H1 (cell line): ENCODE data around the gene LIF.

Experiments used
- ATF2 ChIP-seq: IDR thresholded peaks from 2 replicates; pipeline ENCODE4 v1.6.1; 2012; ENCODE audit warnings: low read length, inconsistent platforms
- CEBPB ChIP-seq: IDR thresholded peaks from 2 replicates; pipeline ENCODE4 v1.6.1; 2012; ENCODE audit warnings: low read depth, low read length
- CTCF ChIP-seq, 3 experiments: IDR thresholded peaks; 1 replicate in 2 of 3; 2 replicates in 1 of 3; pipeline versions ENCODE4 v1.5.1 to v1.6.1; 2011; ENCODE audit warnings: low read length in 3 of 3, mild to moderate bottlenecking in 3 of 3, inconsistent platforms in 2 of 3, low read depth in 1 of 3, moderate library complexity in 1 of 3; ENCODE audit not compliant: insufficient read depth in 1 of 3; ENCODE audit errors: control extremely low read depth in 1 of 3
- EGR1 ChIP-seq: IDR thresholded peaks from 2 replicates; pipeline ENCODE4 v1.6.1; 2011; ENCODE audit warnings: low read depth, low read length, borderline replicate concordance
- EZH2 ChIP-seq: fragments of 200-600 bp; sonication (generic); IDR thresholded peaks from 2 replicates; pipeline ENCODE4 v1.7.1; 2012; ENCODE audit warnings: low read depth, mild to moderate bottlenecking, moderate library complexity, low read length, inconsistent platforms; ENCODE audit not compliant: severe bottlenecking
- HDAC2 ChIP-seq, 2 experiments: fragments of 300-600 bp in 1 of 2; sonication (generic) in 1 of 2; IDR thresholded peaks; 2 replicates each; pipeline ENCODE4 v1.6.1; 2011 to 2012; ENCODE audit warnings: low read depth in 2 of 2, low read length in 2 of 2, mild to moderate bottlenecking in 2 of 2, moderate library complexity in 2 of 2, borderline replicate concordance in 1 of 2, inconsistent platforms in 1 of 2
- JUND ChIP-seq: IDR thresholded peaks from 2 replicates; pipeline ENCODE4 v1.6.1; 2011; ENCODE audit warnings: mild to moderate bottlenecking, improper control_type of control experiment, low read length
- KDM5A ChIP-seq: fragments of 200-600 bp; IDR thresholded peaks from 2 replicates; pipeline ENCODE4 v1.7.1; 2012; ENCODE audit warnings: mild to moderate bottlenecking, low read length, inconsistent platforms, mixed read lengths
- POLR2A ChIP-seq, 2 experiments: IDR thresholded peaks; 1 replicate in 1 of 2; 2 replicates in 1 of 2; pipeline ENCODE4 v1.6.1; 2011; ENCODE audit warnings: low read depth in 2 of 2, low read length in 2 of 2, mild to moderate bottlenecking in 2 of 2; ENCODE audit errors: control extremely low read depth in 1 of 2
- SIN3A ChIP-seq, 2 experiments: IDR thresholded peaks in 1 of 2; conservative IDR thresholded peaks in 1 of 2; 2 replicates each; pipeline ENCODE4 v1.6.1; 2011 to 2012; ENCODE audit warnings: low read length in 2 of 2, improper control_type of control experiment in 1 of 2, low read depth in 1 of 2, mild to moderate bottlenecking in 1 of 2
- SP1 ChIP-seq: IDR thresholded peaks from 2 replicates; pipeline ENCODE4 v1.6.1; 2011; ENCODE audit warnings: low read depth, low read length
- TAF1 ChIP-seq: IDR thresholded peaks from 2 replicates; pipeline ENCODE4 v1.6.1; 2011; ENCODE audit warnings: mild to moderate bottlenecking, low read depth, low read length
- YY1 ChIP-seq: IDR thresholded peaks from 2 replicates; pipeline ENCODE4 v1.6.1; 2011; ENCODE audit warnings: low read depth, mild to moderate bottlenecking, low read length

- TF ChIP-seq HDAC2 (IDR thresholded peaks at IDR 0.05; ENCODE audit: borderline replicate concordance in 1 of 2, low read depth in 2 of 2, low read length in 2 of 2) (no peak), JUND (no peak), CTCF (IDR thresholded peaks at IDR 0.05; ENCODE audit: control extremely low read depth in 1 of 3, insufficient read depth in 1 of 3, low read depth in 1 of 3, low read length in 3 of 3) (no peak), TAF1 (no peak), POLR2A (IDR thresholded peaks at IDR 0.05; ENCODE audit: control extremely low read depth in 1 of 2, low read depth in 2 of 2, low read length in 2 of 2) (no peak), SP1 (no peak), YY1 (no peak), EZH2 (no peak), EGR1 (no peak), SIN3A (conservative IDR thresholded peaks at IDR 0.05 in 1 of 2, IDR thresholded peaks at IDR 0.05 in 1 of 2; ENCODE audit: low read depth in 1 of 2, low read length in 2 of 2) (no peak), CEBPB (no peak), KDM5A (no peak), ATF2 (no peak)
Observed at GRCh38 chr22:30212996-30213441, 33.5 kb downstream of the LIF start.
